GM18867 (cell line): ENCODE results near the gene CIP2A.

Source experiments
- ATAC-seq: cut with Tn5 transposase; IDR thresholded peaks from one replicate; pipeline ENCODE4 v1.9.1; 2021; ENCODE audit warnings: mild to moderate bottlenecking, moderate library complexity; ENCODE audit not compliant: unreplicated experiment

Gene CIP2A

GRCh38 chr3:108564564-108564963 is 24.7 kb downstream of the CIP2A start:
- ATAC-seq = no peak

- ATAC-seq = no peak
Measured at GRCh38 chr3:108562565-108562964, 26.7 kb downstream of the CIP2A start.

- no peak for ATAC-seq
Measured at GRCh38 chr3:108555966-108556581, 33.2 kb downstream of the CIP2A start.

GRCh38 chr3:108554913-108555571 is 34.2 kb downstream of the CIP2A start:
- no peak for ATAC-seq

GRCh38 chr3:108554229-108554628 is 35.0 kb downstream of the CIP2A start:
- ATAC-seq = no peak

GRCh38 chr3:108552267-108553159 is 36.7 kb downstream of the CIP2A start:
- peak; percentile 53 for ATAC-seq

- ATAC-seq = no peak
Measured at GRCh38 chr3:108548886-108549285, 40.4 kb downstream of the CIP2A start.

GRCh38 chr3:108548304-108548703 is 40.9 kb downstream of the CIP2A start:
- ATAC-seq = no peak

- ATAC-seq = peak; percentile 75
Measured at GRCh38 chr3:108546692-108547091, 42.5 kb downstream of the CIP2A start.

- peak; percentile 70 for ATAC-seq
Measured at GRCh38 chr3:108546247-108546646, 43.0 kb downstream of the CIP2A start.

- ATAC-seq = no peak
Measured at GRCh38 chr3:108538083-108538482, 51.2 kb downstream of the CIP2A start.

- ATAC-seq = peak; percentile 95
Measured at GRCh38 chr3:108528459-108529252, 60.6 kb downstream of the CIP2A start.

GRCh38 chr3:108527817-108528216 is 61.4 kb downstream of the CIP2A start:
- no peak for ATAC-seq

- no peak for ATAC-seq
Measured at GRCh38 chr3:108527109-108527508, 62.1 kb downstream of the CIP2A start.

GRCh38 chr3:108525971-108526370 is 63.3 kb downstream of the CIP2A start:
- no peak for ATAC-seq

GRCh38 chr3:108525256-108525655 is 64.0 kb downstream of the CIP2A start:
- ATAC-seq = no peak

- ATAC-seq = no peak
Measured at GRCh38 chr3:108524537-108524936, 64.7 kb downstream of the CIP2A start.

GRCh38 chr3:108518895-108519294 is 70.3 kb downstream of the CIP2A start:
- ATAC-seq = no peak

GRCh38 chr3:108516881-108517280 is 72.4 kb downstream of the CIP2A start:
- ATAC-seq = no peak

GRCh38 chr3:108513961-108514360 is 75.3 kb downstream of the CIP2A start:
- ATAC-seq = no peak

- no peak for ATAC-seq
Measured at GRCh38 chr3:108512671-108513070, 76.6 kb downstream of the CIP2A start.
